CD4-positive, alpha-beta T cell (primary cell): ENCODE data around the gene DAD1. TPM values are rescaled to one million over a fixed set of nuclear protein-coding genes. Genes with fewer than 3 reads are reported as not detected.

Experiments
- ATAC-seq: fragments of 200-7000 bp; cut with Tn5 transposase; one replicate; pipeline ENCODE4 v1.10.0; 2022; ENCODE audit warnings: mild to moderate bottlenecking; ENCODE audit not compliant: poor library complexity
- CTCF ChIA-PET: fragments of 350-600 bp; sonication (Branson Sonifier 250); formaldehyde crosslinking; loops from one replicate; lab custom pipeline; 2021; ENCODE audit warnings: antibody characterized with exemption, inconsistent platforms; lab: Charles Lee
- POLR2A ChIA-PET: fragments of 350-600 bp; sonication (Branson Sonifier 250); formaldehyde crosslinking; loops from one replicate; lab custom pipeline; 2021; ENCODE audit warnings: antibody characterized with exemption, inconsistent platforms; lab: Charles Lee
- DNase-seq, 14 experiments: peaks; one replicate each; pipeline ENCODE4 v3.0.0-alpha.2; 2013 to 2020; ENCODE audit warnings: mixed read lengths in 2 of 14
- H3K27ac ChIP-seq, 2 donors: one replicate each; pipeline versions ENCODE4 v1.5.1 to v1.7.0; 2013; ENCODE audit warnings: low read length in 2 of 2, low read depth in 1 of 2, mild to moderate bottlenecking in 1 of 2
- H3K27me3 ChIP-seq, 2 experiments: 1 replicate in 1 of 2; 2 replicates in 1 of 2; pipeline versions ENCODE4 v1.6.1 to v1.7.0; 2013; ENCODE audit warnings: low read length in 2 of 2, control low read depth in 1 of 2, mild to moderate bottlenecking in 1 of 2, moderate library complexity in 1 of 2; ENCODE audit not compliant: insufficient read depth in 2 of 2, control insufficient read depth in 1 of 2
- H3K36me3 ChIP-seq: one replicate; pipeline ENCODE4 v1.6.1; 2013; ENCODE audit warnings: low read length, control low read depth; ENCODE audit not compliant: insufficient read depth
- H3K4me1 ChIP-seq: one replicate; pipeline ENCODE4 v1.6.1; 2013; ENCODE audit warnings: low read length, control low read depth; ENCODE audit not compliant: insufficient read depth
- H3K4me3 ChIP-seq: one replicate; pipeline ENCODE4 v1.5.1; 2013; ENCODE audit warnings: mild to moderate bottlenecking, low read length, moderate library complexity
- H3K9me3 ChIP-seq, 2 experiments: 1 replicate in 1 of 2; 2 replicates in 1 of 2; pipeline versions ENCODE4 v1.6.1 to v1.7.0; 2013; ENCODE audit warnings: low read length in 2 of 2, mild to moderate bottlenecking in 2 of 2, control low read depth in 1 of 2, moderate library complexity in 1 of 2; ENCODE audit not compliant: control insufficient read depth in 1 of 2, insufficient read depth in 1 of 2
- H3K27ac Mint-ChIP-seq: one replicate; pipeline ENCODE4 v1.8.0; 2020; ENCODE audit warnings: mixed read lengths
- H3K27me3 Mint-ChIP-seq: one replicate; pipeline ENCODE4 v1.8.0; 2021; ENCODE audit warnings: mixed read lengths
- H3K36me3 Mint-ChIP-seq: one replicate; pipeline ENCODE4 v1.8.0; 2021; ENCODE audit warnings: low read depth, mixed read lengths
- H3K4me1 Mint-ChIP-seq: one replicate; pipeline ENCODE4 v1.8.0; 2021; ENCODE audit warnings: low read depth, mixed read lengths
- H3K4me3 Mint-ChIP-seq: one replicate; pipeline ENCODE4 v1.8.0; 2020; ENCODE audit warnings: mild to moderate bottlenecking, mixed read lengths
- H3K9me3 Mint-ChIP-seq: one replicate; pipeline ENCODE4 v1.8.0; 2020; ENCODE audit warnings: mixed read lengths
- intact Hi-C, 2 experiments: fragments of 100-400 bp; cut with DNase I in 1 of 2; cut with micrococcal nuclease in 1 of 2; formaldehyde crosslinking; loops; one replicate each; pipeline versions ENCODE4 v1.15.1 to v1.9.0; 2023 to 2025; cut with DNase I, micrococcal nuclease
- total RNA-seq, 174 experiments: library from RNA in 2 of 174; stranded (reverse) in 2 of 174; gene quantifications; one replicate each; pipeline ENCODE4 v1.2.3 and lab custom pipeline; 2021 to 2026
- TF ChIP-seq, protein P1 (sequence below): fragments of 200-600 bp; IDR thresholded peaks from one replicate; pipeline ENCODE4 v1.8.0; 2022; ENCODE audit warnings: antibody characterized with exemption, mild to moderate bottlenecking

Gene DAD1
- total RNA-seq, 2 experiments from 2014 or later: 41.8 to 44.1 TPM

DNA sequence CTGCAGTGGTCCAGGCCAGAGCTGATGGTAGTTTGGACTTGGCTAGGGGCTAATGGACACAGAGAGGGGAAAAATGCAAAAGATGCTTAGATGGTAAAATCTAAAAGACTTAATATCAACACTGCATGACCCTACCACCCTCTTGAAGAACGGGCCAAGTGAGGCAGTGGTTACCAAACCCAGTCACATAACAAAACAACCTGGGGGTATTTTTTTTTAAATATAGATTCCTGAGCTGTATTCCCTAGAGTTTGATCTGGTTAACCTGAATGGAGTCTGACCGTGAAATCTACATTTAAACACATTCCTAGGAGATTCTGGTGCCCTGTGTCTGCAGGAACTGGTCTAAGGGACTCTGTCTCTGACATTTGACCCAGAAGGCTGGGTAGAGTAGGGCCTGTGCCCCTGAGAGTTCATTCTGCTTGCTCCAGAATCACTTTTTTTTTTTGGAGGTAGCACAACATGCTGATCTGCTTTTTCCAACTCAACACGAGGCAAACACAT, 24.8 kb upstream of the DAD1 start:
- no peak overlapping the region for H3K4me3 ChIP-seq
- ChIA-PET CTCF (interaction anchor here (0.5 kb wide), 1 partner anchor 118 kb away, joined by 3 read pairs; no protein-coding TSS in a partner anchor), POLR2A (no interaction called here)
- Mint-ChIP-seq H3K4me3 (no peak overlapping the region), H3K27me3 (no peaks in the 10 kb centered on the region), H3K9me3 (no peaks in the 10 kb centered on the region), H3K36me3 (peaks cover 30% of the 10 kb centered on the region), H3K4me1 (no peaks in the 10 kb centered on the region), H3K27ac (no peak overlapping the region)
- H3K27ac ChIP-seq: no peak overlapping the region
- H3K9me3 ChIP-seq: no peaks in the 10 kb centered on the region
- no peaks in the 10 kb centered on the region for H3K27me3 ChIP-seq
- TF ChIP-seq, protein P1, sequence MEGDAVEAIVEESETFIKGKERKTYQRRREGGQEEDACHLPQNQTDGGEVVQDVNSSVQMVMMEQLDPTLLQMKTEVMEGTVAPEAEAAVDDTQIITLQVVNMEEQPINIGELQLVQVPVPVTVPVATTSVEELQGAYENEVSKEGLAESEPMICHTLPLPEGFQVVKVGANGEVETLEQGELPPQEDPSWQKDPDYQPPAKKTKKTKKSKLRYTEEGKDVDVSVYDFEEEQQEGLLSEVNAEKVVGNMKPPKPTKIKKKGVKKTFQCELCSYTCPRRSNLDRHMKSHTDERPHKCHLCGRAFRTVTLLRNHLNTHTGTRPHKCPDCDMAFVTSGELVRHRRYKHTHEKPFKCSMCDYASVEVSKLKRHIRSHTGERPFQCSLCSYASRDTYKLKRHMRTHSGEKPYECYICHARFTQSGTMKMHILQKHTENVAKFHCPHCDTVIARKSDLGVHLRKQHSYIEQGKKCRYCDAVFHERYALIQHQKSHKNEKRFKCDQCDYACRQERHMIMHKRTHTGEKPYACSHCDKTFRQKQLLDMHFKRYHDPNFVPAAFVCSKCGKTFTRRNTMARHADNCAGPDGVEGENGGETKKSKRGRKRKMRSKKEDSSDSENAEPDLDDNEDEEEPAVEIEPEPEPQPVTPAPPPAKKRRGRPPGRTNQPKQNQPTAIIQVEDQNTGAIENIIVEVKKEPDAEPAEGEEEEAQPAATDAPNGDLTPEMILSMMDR: no peak
- DNase-seq: no peak
- no peak for ATAC-seq
- H3K4me1 ChIP-seq: no peaks in the 10 kb centered on the region
- intact Hi-C loops: loop anchor here in 1 of 2 experiments (10.0 kb wide), 1 partner anchor 191 kb away; no protein-coding TSS in a partner anchor
- peaks cover 24% of the 10 kb centered on the region for H3K36me3 ChIP-seq

DNA sequence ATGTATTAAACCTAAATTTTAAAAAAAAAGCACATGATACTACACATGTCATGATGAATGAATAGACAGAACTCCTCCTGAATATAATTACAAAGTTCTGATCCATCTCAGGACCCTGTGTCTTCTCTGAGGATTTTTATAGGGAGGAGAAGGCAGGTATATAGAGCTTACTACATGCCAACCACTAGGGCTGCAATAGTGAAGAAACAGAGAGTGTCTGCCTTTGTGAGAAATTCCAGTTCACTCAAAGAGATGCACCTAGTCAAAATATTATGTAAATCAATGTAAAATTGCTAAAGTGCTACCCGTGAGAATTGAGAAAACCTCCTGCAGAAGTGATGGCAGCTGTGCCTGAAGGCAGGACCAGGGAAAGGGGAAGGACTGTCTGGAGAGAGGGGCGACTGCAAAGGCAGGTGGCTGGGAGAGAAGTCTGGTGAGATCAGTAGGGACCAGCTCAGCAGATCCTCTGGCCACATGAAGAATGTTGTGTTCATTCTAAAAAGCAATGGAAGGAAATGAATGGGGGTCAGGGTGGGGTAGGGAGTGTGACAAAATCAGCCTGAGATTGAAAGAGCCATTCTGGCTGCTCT, 24.2 kb upstream of the DAD1 start:
- no peak for ATAC-seq
- Mint-ChIP-seq H3K4me1 (no peaks in the 10 kb centered on the region), H3K36me3 (peaks cover 34% of the 10 kb centered on the region), H3K27ac (no peak overlapping the region), H3K9me3 (no peaks in the 10 kb centered on the region), H3K27me3 (no peaks in the 10 kb centered on the region), H3K4me3 (no peak overlapping the region)
- Histone ChIP-seq H3K27ac (no peak overlapping the region), H3K27me3 (no peaks in the 10 kb centered on the region), H3K4me1 (no peaks in the 10 kb centered on the region), H3K4me3 (no peak overlapping the region), H3K36me3 (peaks cover 26% of the 10 kb centered on the region), H3K9me3 (no peaks in the 10 kb centered on the region)
- TF ChIP-seq, protein P1: no peak
- CTCF ChIA-PET: no interaction called here
- no peak for DNase-seq
- intact Hi-C loops: loop anchor here in 1 of 2 experiments (10.0 kb wide), 1 partner anchor 192 kb away; no protein-coding TSS in a partner anchor
- POLR2A ChIA-PET: no interaction called here

DNA sequence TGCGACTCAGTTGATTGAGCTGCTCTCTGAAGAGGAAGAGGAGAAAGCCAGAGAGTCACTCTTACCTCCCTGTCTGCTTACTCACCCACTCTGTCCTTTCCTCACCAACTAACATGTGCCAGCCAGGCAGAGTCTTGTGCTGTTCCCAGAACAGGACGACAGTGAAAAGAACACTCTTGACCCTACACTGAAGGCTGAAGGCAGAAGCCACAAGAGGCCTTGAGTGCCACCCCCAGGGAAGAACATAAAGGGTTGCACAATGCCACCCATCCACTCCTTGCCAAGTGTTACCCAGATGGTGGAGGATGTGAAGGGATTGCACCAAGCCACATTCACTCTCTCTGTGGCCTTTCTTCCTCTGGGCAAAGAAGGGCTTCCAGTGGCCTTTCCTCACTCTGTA, 21.9 kb upstream of the DAD1 start:
- H3K4me3 ChIP-seq: no peak overlapping the region
- intact Hi-C loops: loop anchor here in 1 of 2 experiments (10.0 kb wide), 1 partner anchor 194 kb away; no protein-coding TSS in a partner anchor
- Mint-ChIP-seq H3K4me1 (no peaks in the 10 kb centered on the region), H3K9me3 (no peaks in the 10 kb centered on the region), H3K36me3 (peaks cover 57% of the 10 kb centered on the region), H3K4me3 (no peak overlapping the region), H3K27ac (no peak overlapping the region), H3K27me3 (no peaks in the 10 kb centered on the region)
- DNase-seq: no peak
- TF ChIP-seq, protein P1: no peak
- no peak overlapping the region for H3K27ac ChIP-seq
- POLR2A ChIA-PET: no interaction called here
- H3K4me1 ChIP-seq: no peaks in the 10 kb centered on the region
- peaks cover 49% of the 10 kb centered on the region for H3K36me3 ChIP-seq
- ATAC-seq: no peak
- H3K27me3 ChIP-seq: no peaks in the 10 kb centered on the region
- no peaks in the 10 kb centered on the region for H3K9me3 ChIP-seq
- CTCF ChIA-PET: no interaction called here
